HG03060 (cell line): ENCODE results near the gene MID1.

Source experiments
- ATAC-seq: cut with Tn5 transposase; IDR thresholded peaks from one replicate; pipeline ENCODE4 v1.9.1; 2021; ENCODE audit warnings: low read depth, moderate number of reproducible peaks; ENCODE audit not compliant: unreplicated experiment

MID1 gene

GRCh38 chrX:10578527-10578926, 41.9 kb downstream of the MID1 start:
- no peak for ATAC-seq

- no peak for ATAC-seq
Measured at GRCh38 chrX:10577853-10578252, 42.5 kb downstream of the MID1 start.

GRCh38 chrX:10576777-10577447, 43.5 kb downstream of the MID1 start:
- no peak for ATAC-seq

- no peak for ATAC-seq
Measured at GRCh38 chrX:10576186-10576585, 44.2 kb downstream of the MID1 start.

GRCh38 chrX:10574663-10575062, 45.7 kb downstream of the MID1 start:
- ATAC-seq = no peak

- no peak for ATAC-seq
Measured at GRCh38 chrX:10571260-10571659, 49.1 kb downstream of the MID1 start.

- no peak for ATAC-seq
Measured at GRCh38 chrX:10570601-10571000, 49.8 kb downstream of the MID1 start.

- no peak for ATAC-seq
Measured at GRCh38 chrX:10569946-10570345, 50.4 kb downstream of the MID1 start.

- no peak for ATAC-seq
Measured at GRCh38 chrX:10568428-10568827, 52.0 kb downstream of the MID1 start.

- ATAC-seq = no peak
Measured at GRCh38 chrX:10567136-10567535, 53.2 kb downstream of the MID1 start.

GRCh38 chrX:10566716-10567097, 53.7 kb downstream of the MID1 start:
- ATAC-seq = no peak

- ATAC-seq = no peak
Measured at GRCh38 chrX:10564484-10564883, 55.9 kb downstream of the MID1 start.

GRCh38 chrX:10557166-10557565, 63.2 kb downstream of the MID1 start:
- ATAC-seq = no peak

- ATAC-seq = no peak
Measured at GRCh38 chrX:10556405-10556804, 64.0 kb downstream of the MID1 start.

GRCh38 chrX:10555846-10556245, 64.5 kb downstream of the MID1 start:
- no peak for ATAC-seq

GRCh38 chrX:10554612-10555270, 65.6 kb downstream of the MID1 start:
- ATAC-seq = no peak

GRCh38 chrX:10549280-10549679, 71.1 kb downstream of the MID1 start:
- no peak for ATAC-seq

- no peak for ATAC-seq
Measured at GRCh38 chrX:10548688-10549087, 71.7 kb downstream of the MID1 start.

GRCh38 chrX:10545882-10546281, 74.5 kb downstream of the MID1 start:
- no peak for ATAC-seq

- ATAC-seq = no peak
Measured at GRCh38 chrX:10542586-10542985, 77.8 kb downstream of the MID1 start.

GRCh38 chrX:10538831-10539230, 81.6 kb downstream of the MID1 start:
- no peak for ATAC-seq

- ATAC-seq = no peak
Measured at GRCh38 chrX:10537308-10537707, 83.1 kb downstream of the MID1 start.
